Prostate gland (tissue), 2 donors: ENCODE measurements around the gene KANSL1.

Experiments used
- CTCF ChIP-seq, 4 experiments: fragments of 200-600 bp in 2 of 4; fragments of 450-650 bp in 2 of 4; sonication (generic) in 2 of 4; IDR thresholded peaks; 1 replicate in 3 of 4; 2 replicates in 1 of 4; pipeline ENCODE4 v1.5.1; 2016 to 2019; ENCODE audit warnings: antibody characterized with exemption in 4 of 4, mild to moderate bottlenecking in 2 of 4, moderate library complexity in 2 of 4
- POLR2A ChIP-seq: fragments of 450-650 bp; IDR thresholded peaks from one replicate; pipeline ENCODE4 v1.6.1; 2016; ENCODE audit warnings: antibody characterized with exemption, mild to moderate bottlenecking
- POLR2AphosphoS5 ChIP-seq: sonication (generic); formaldehyde crosslinking; IDR thresholded peaks from one replicate; pipeline ENCODE4 v1.6.1; 2017; ENCODE audit warnings: antibody characterized with exemption

- no peak for TF ChIP-seq CTCF (IDR thresholded peaks at IDR 0.05)
- TF ChIP-seq POLR2AphosphoS5, result no peak
- no peak for TF ChIP-seq POLR2A
Measured at GRCh38 chr17:46025510-46026165, 167.6 kb downstream of the KANSL1 start.
